ENCODE data around the gene SPRYD3. TPM values are rescaled to one million over a fixed set of nuclear protein-coding genes. Genes with fewer than 3 reads are reported as not detected.

Gene SPRYD3
- total RNA-seq: 32.0 and 32.3 TPM in 2 replicates

- H3K36me3 ChIP-seq (ENCODE audit: control insufficient read depth, insufficient read depth, low read length): no peaks in the 10 kb centered on the region
- peak; percentile 52 for DNase-seq (ENCODE audit: low read depth)
- no peaks in the 10 kb centered on the region for H3K27me3 ChIP-seq (ENCODE audit: control insufficient read depth, insufficient read depth, low read length)
- peak within 1 kb of the TSS; percentile 67 for H3K4me3 ChIP-seq (ENCODE audit: low read depth, low read length)
- no peak for TF ChIP-seq CTCF (IDR thresholded peaks at IDR 0.05; ENCODE audit: insufficient read depth, low read length, poor library complexity, severe bottlenecking)
Observed at GRCh38 chr12:53079226-53080117, at the start of gene SPRYD3. TSS of gene SPRYD3 (minus strand) at chr12:53079390. CDS start at chr12:53079333, 57 bp downstream.

- no peak for TF ChIP-seq CTCF (IDR thresholded peaks at IDR 0.05; ENCODE audit: insufficient read depth, low read length, poor library complexity, severe bottlenecking)
- Histone ChIP-seq H3K27me3 (ENCODE audit: control insufficient read depth, insufficient read depth, low read length) (peaks cover 2% of the 10 kb centered on the region), H3K36me3 (ENCODE audit: control insufficient read depth, insufficient read depth, low read length) (no peaks in the 10 kb centered on the region), H3K4me3 (ENCODE audit: low read depth, low read length) (no peak overlapping the region)
- no peak for DNase-seq (ENCODE audit: low read depth)
Observed at GRCh38 chr12:53127169-53127568, 48.0 kb upstream of the SPRYD3 start.

GRCh38 chr12:53124352-53124723, 45.1 kb upstream of the SPRYD3 start:
- Histone ChIP-seq H3K36me3 (ENCODE audit: control insufficient read depth, insufficient read depth, low read length) (no peaks in the 10 kb centered on the region), H3K27me3 (ENCODE audit: control insufficient read depth, insufficient read depth, low read length) (peaks cover 2% of the 10 kb centered on the region), H3K4me3 (ENCODE audit: low read depth, low read length) (no peak overlapping the region)
- no peak for TF ChIP-seq CTCF (IDR thresholded peaks at IDR 0.05; ENCODE audit: insufficient read depth, low read length, poor library complexity, severe bottlenecking)
- DNase-seq (ENCODE audit: low read depth): no peak

GRCh38 chr12:53123578-53124351, 44.6 kb upstream of the SPRYD3 start:
- no peak overlapping the region for H3K4me3 ChIP-seq (ENCODE audit: low read depth, low read length)
- H3K27me3 ChIP-seq (ENCODE audit: control insufficient read depth, insufficient read depth, low read length): peaks cover 2% of the 10 kb centered on the region
- TF ChIP-seq CTCF (IDR thresholded peaks at IDR 0.05; ENCODE audit: insufficient read depth, low read length, poor library complexity, severe bottlenecking): no peak
- DNase-seq (ENCODE audit: low read depth): no peak
- H3K36me3 ChIP-seq (ENCODE audit: control insufficient read depth, insufficient read depth, low read length): no peaks in the 10 kb centered on the region

GRCh38 chr12:53122961-53123468, 43.8 kb upstream of the SPRYD3 start:
- peaks cover 2% of the 10 kb centered on the region for H3K27me3 ChIP-seq (ENCODE audit: control insufficient read depth, insufficient read depth, low read length)
- H3K4me3 ChIP-seq (ENCODE audit: low read depth, low read length): no peak overlapping the region
- H3K36me3 ChIP-seq (ENCODE audit: control insufficient read depth, insufficient read depth, low read length): no peaks in the 10 kb centered on the region
- TF ChIP-seq CTCF (IDR thresholded peaks at IDR 0.05; ENCODE audit: insufficient read depth, low read length, poor library complexity, severe bottlenecking): no peak
- DNase-seq (ENCODE audit: low read depth): no peak

All from kidney epithelial cell (primary cell).